Measurements from ENCODE around the gene NOLC1. TPM values are rescaled to one million over a fixed set of nuclear protein-coding genes. Genes with fewer than 3 reads are reported as not detected.

NOLC1 gene
- total and polyA plus RNA-seq, 2 experiments from 2014 or later, result 30.7 to 43.4 TPM

- H3K27ac ChIP-seq, result no peak overlapping the region
- no peak overlapping the region for H3K4me2 ChIP-seq (ENCODE audit: unreplicated experiment)
- H3K79me2 ChIP-seq (ENCODE audit: insufficient read depth), result no peaks in the 10 kb centered on the region
- H3K36me3 ChIP-seq (ENCODE audit: low read depth), result no peaks in the 10 kb centered on the region
- H4K20me1 ChIP-seq (ENCODE audit: insufficient read depth), result no peaks in the 10 kb centered on the region
- in situ Hi-C loops (cut with MboI), result no loop called here
- no peak overlapping the region for H3K9ac ChIP-seq
- TF ChIP-seq EZH2phosphoT487 (IDR thresholded peaks at IDR 0.05; ENCODE audit: insufficient read depth, low read depth), result no peak
- TF ChIP-seq EZH2 (IDR thresholded peaks at IDR 0.05; ENCODE audit: insufficient read depth, poor library complexity, severe bottlenecking), result no peak
- WGBS, 2 experiments (ENCODE audit: low coverage in 1 of 2, low lambda C conversion rate in 2 of 2, missing lambda C conversion rate in 2 of 2), result 79 to 86% methylated on average over 22 to 34 of the region's 34 CpGs
- no peak overlapping the region for H3K4me3 ChIP-seq
- H3K4me1 ChIP-seq (ENCODE audit: insufficient read depth), result no peaks in the 10 kb centered on the region
- no peak for DNase-seq
- H3K27me3 ChIP-seq (replicated peaks; ENCODE audit: insufficient read depth), result peaks cover 19% of the 10 kb centered on the region
- no peak overlapping the region for H2AFZ ChIP-seq
- H3K9me3 ChIP-seq (ENCODE audit: low read depth), result no peaks in the 10 kb centered on the region
- H3K9me2 ChIP-seq (ENCODE audit: insufficient read depth), result no peaks in the 10 kb centered on the region
- H3F3A ChIP-seq (ENCODE audit: insufficient read depth), result no peaks in the 10 kb centered on the region
Measured at GRCh38 chr10:102200751-102201640, 48.8 kb downstream of the NOLC1 start.

- H3K79me2 ChIP-seq (ENCODE audit: insufficient read depth), result no peaks in the 10 kb centered on the region
- H3K9me2 ChIP-seq (ENCODE audit: insufficient read depth), result no peaks in the 10 kb centered on the region
- no peak overlapping the region for H3K9ac ChIP-seq
- H3K4me1 ChIP-seq (ENCODE audit: insufficient read depth), result no peaks in the 10 kb centered on the region
- no peak for DNase-seq
- no peak overlapping the region for H3K4me3 ChIP-seq
- WGBS, 2 experiments (ENCODE audit: low coverage in 1 of 2, low lambda C conversion rate in 2 of 2, missing lambda C conversion rate in 2 of 2), result 40 to 54% methylated on average over 1 of the region's 1 CpG
- H3K27ac ChIP-seq, result no peak overlapping the region
- H3K36me3 ChIP-seq (ENCODE audit: low read depth), result no peaks in the 10 kb centered on the region
- H3K4me2 ChIP-seq (ENCODE audit: unreplicated experiment), result no peak overlapping the region
- in situ Hi-C loops (cut with MboI), result no loop called here
- TF ChIP-seq EZH2 (IDR thresholded peaks at IDR 0.05; ENCODE audit: insufficient read depth, poor library complexity, severe bottlenecking) (no peak), EZH2phosphoT487 (IDR thresholded peaks at IDR 0.05; ENCODE audit: insufficient read depth, low read depth) (no peak)
- H2AFZ ChIP-seq, result no peak overlapping the region
- H3K9me3 ChIP-seq (ENCODE audit: low read depth), result no peaks in the 10 kb centered on the region
- H3K27me3 ChIP-seq (replicated peaks; ENCODE audit: insufficient read depth), result peaks cover 19% of the 10 kb centered on the region
- H3F3A ChIP-seq (ENCODE audit: insufficient read depth), result no peaks in the 10 kb centered on the region
- no peaks in the 10 kb centered on the region for H4K20me1 ChIP-seq (ENCODE audit: insufficient read depth)
Measured at GRCh38 chr10:102202386-102202785, 50.2 kb downstream of the NOLC1 start.

GRCh38 chr10:102208311-102209035 lies 56.3 kb downstream of the NOLC1 start:
- TF ChIP-seq EZH2 (IDR thresholded peaks at IDR 0.05; ENCODE audit: insufficient read depth, poor library complexity, severe bottlenecking), result no peak
- TF ChIP-seq EZH2phosphoT487 (IDR thresholded peaks at IDR 0.05; ENCODE audit: insufficient read depth, low read depth), result no peak
- H3K79me2 ChIP-seq (ENCODE audit: insufficient read depth), result no peaks in the 10 kb centered on the region
- H2AFZ ChIP-seq, result no peak overlapping the region
- no peaks in the 10 kb centered on the region for H3K9me3 ChIP-seq (ENCODE audit: low read depth)
- in situ Hi-C loops (cut with MboI), result no loop called here
- H3K27me3 ChIP-seq (replicated peaks; ENCODE audit: insufficient read depth), result no peaks in the 10 kb centered on the region; the same call in 1 of the 2 replicates
- no peak overlapping the region for H3K27ac ChIP-seq
- DNase-seq, result no peak
- no peaks in the 10 kb centered on the region for H3K4me1 ChIP-seq (ENCODE audit: insufficient read depth)
- no peaks in the 10 kb centered on the region for H3F3A ChIP-seq (ENCODE audit: insufficient read depth)
- WGBS, 2 experiments (ENCODE audit: low coverage in 1 of 2, low lambda C conversion rate in 2 of 2, missing lambda C conversion rate in 2 of 2), result 25 to 27% methylated on average over 5 of the region's 5 CpGs
- no peaks in the 10 kb centered on the region for H4K20me1 ChIP-seq (ENCODE audit: insufficient read depth)
- no peaks in the 10 kb centered on the region for H3K36me3 ChIP-seq (ENCODE audit: low read depth)
- H3K9me2 ChIP-seq (ENCODE audit: insufficient read depth), result no peaks in the 10 kb centered on the region
- no peak overlapping the region for H3K4me2 ChIP-seq (ENCODE audit: unreplicated experiment)
- H3K4me3 ChIP-seq, result no peak overlapping the region
- no peak overlapping the region for H3K9ac ChIP-seq

- Histone ChIP-seq H3F3A (ENCODE audit: insufficient read depth) (no peaks in the 10 kb centered on the region), H3K9me3 (ENCODE audit: low read depth) (no peaks in the 10 kb centered on the region), H3K4me3 (no peak overlapping the region), H3K36me3 (ENCODE audit: low read depth) (no peaks in the 10 kb centered on the region), H3K9ac (no peak overlapping the region), H3K27me3 (replicated peaks; ENCODE audit: insufficient read depth) (no peaks in the 10 kb centered on the region; the same call in 1 of the 2 replicates), H3K79me2 (ENCODE audit: insufficient read depth) (no peaks in the 10 kb centered on the region), H2AFZ (no peak overlapping the region), H3K4me1 (ENCODE audit: insufficient read depth) (no peaks in the 10 kb centered on the region), H4K20me1 (ENCODE audit: insufficient read depth) (no peaks in the 10 kb centered on the region), H3K27ac (no peak overlapping the region), H3K9me2 (ENCODE audit: insufficient read depth) (no peaks in the 10 kb centered on the region), H3K4me2 (ENCODE audit: unreplicated experiment) (no peak overlapping the region)
- no peak for TF ChIP-seq EZH2 (IDR thresholded peaks at IDR 0.05; ENCODE audit: insufficient read depth, poor library complexity, severe bottlenecking)
- TF ChIP-seq EZH2phosphoT487 (IDR thresholded peaks at IDR 0.05; ENCODE audit: insufficient read depth, low read depth), result no peak
- no peak for DNase-seq
- in situ Hi-C loops (cut with MboI), result no loop called here
- WGBS, 2 experiments (ENCODE audit: low coverage in 1 of 2, low lambda C conversion rate in 2 of 2, missing lambda C conversion rate in 2 of 2), result 55 to 64% methylated on average over 3 of the region's 3 CpGs
Measured at GRCh38 chr10:102211615-102212299, 59.6 kb downstream of the NOLC1 start.

Other genes with a start within 250 kb of the NOLC1 start
- 5.6 and 9.0 TPM in 2 replicates for gene ARMH3, start 96.2 kb upstream of the NOLC1 start, total RNA-seq (2014; rRNA removed; shearing (Covaris generic))
- 9.5 and 11.1 TPM in 2 replicates for gene ARMH3, start 96.2 kb upstream of the NOLC1 start, polyA plus RNA-seq (2016; fragmentation: Nextera tagmentation; extraction: Ambion mirVana)
- 45.1 and 46.9 TPM in 2 replicates for gene HPS6, start 87.0 kb upstream of the NOLC1 start, total RNA-seq (2014; rRNA removed; shearing (Covaris generic))
- gene HPS6, start 87.0 kb upstream of the NOLC1 start, polyA plus RNA-seq (2016; fragmentation: Nextera tagmentation; extraction: Ambion mirVana), result 10.9 and 12.2 TPM in 2 replicates
- 28.1 and 30.5 TPM in 2 replicates for gene LDB1, start 32.0 kb upstream of the NOLC1 start, total RNA-seq (2014; rRNA removed; shearing (Covaris generic))
- 4.8 and 5.0 TPM in 2 replicates for gene LDB1, start 32.0 kb upstream of the NOLC1 start, polyA plus RNA-seq (2016; fragmentation: Nextera tagmentation; extraction: Ambion mirVana)
- 16.4 and 25.3 TPM in 2 replicates for gene PPRC1, start 19.3 kb upstream of the NOLC1 start, total RNA-seq (2014; rRNA removed; shearing (Covaris generic))
- gene PPRC1, start 19.3 kb upstream of the NOLC1 start, polyA plus RNA-seq (2016; fragmentation: Nextera tagmentation; extraction: Ambion mirVana), result 19.5 and 22.6 TPM in 2 replicates
- gene ELOVL3, start 73.9 kb downstream of the NOLC1 start, total RNA-seq (2014; rRNA removed; shearing (Covaris generic)), result 1.9 TPM in 1 of 2 replicates, not detected in the other
- gene ELOVL3, start 73.9 kb downstream of the NOLC1 start, polyA plus RNA-seq (2016; fragmentation: Nextera tagmentation; extraction: Ambion mirVana), result 1.4 and 1.9 TPM in 2 replicates
- gene PITX3, start 89.1 kb downstream of the NOLC1 start, total RNA-seq (2014; rRNA removed; shearing (Covaris generic)), result not detected in 2 replicates
- not detected in 2 replicates for gene PITX3, start 89.1 kb downstream of the NOLC1 start, polyA plus RNA-seq (2016; fragmentation: Nextera tagmentation; extraction: Ambion mirVana)
- 43.9 and 48.7 TPM in 2 replicates for gene GBF1, start 93.1 kb downstream of the NOLC1 start, total RNA-seq (2014; rRNA removed; shearing (Covaris generic))
- 28.1 and 29.8 TPM in 2 replicates for gene GBF1, start 93.1 kb downstream of the NOLC1 start, polyA plus RNA-seq (2016; fragmentation: Nextera tagmentation; extraction: Ambion mirVana)
- 21.5 and 34.7 TPM in 2 replicates for gene NFKB2, start 243.3 kb downstream of the NOLC1 start, total RNA-seq (2014; rRNA removed; shearing (Covaris generic))
- gene NFKB2, start 243.3 kb downstream of the NOLC1 start, polyA plus RNA-seq (2016; fragmentation: Nextera tagmentation; extraction: Ambion mirVana), result 5.7 and 6.7 TPM in 2 replicates